Thymus (tissue), 11 donors: ENCODE data around the gene SNCB. TPM values are rescaled to one million over a fixed set of nuclear protein-coding genes. Genes with fewer than 3 reads are reported as not detected.

ENCODE experiments used
- DNase-seq, 9 donors: peaks; one replicate each; pipeline ENCODE4 v3.0.0-alpha.2; 2013; ENCODE audit warnings: low spot score in 9 of 9, low read depth in 6 of 9, missing footprints in 1 of 9
- H3K27ac ChIP-seq, 2 donors: one replicate each; pipeline ENCODE4 v1.5.1; 2013; ENCODE audit warnings: control low read depth in 1 of 2, low read depth in 1 of 2, low read length in 1 of 2, mild to moderate bottlenecking in 1 of 2, moderate library complexity in 1 of 2
- H3K27me3 ChIP-seq, 2 donors: one replicate each; pipeline ENCODE4 v1.5.1; 2013; ENCODE audit warnings: low read length in 1 of 2; ENCODE audit not compliant: control insufficient read depth in 2 of 2, insufficient read depth in 1 of 2
- H3K36me3 ChIP-seq, 2 donors: one replicate each; pipeline ENCODE4 v1.5.1; 2013; ENCODE audit warnings: low read length in 1 of 2, mild to moderate bottlenecking in 1 of 2, moderate library complexity in 1 of 2; ENCODE audit not compliant: control insufficient read depth in 2 of 2, insufficient read depth in 2 of 2
- H3K4me1 ChIP-seq, 2 donors: one replicate each; pipeline ENCODE4 v1.5.1; 2013; ENCODE audit warnings: low read length in 2 of 2; ENCODE audit not compliant: control insufficient read depth in 2 of 2, insufficient read depth in 2 of 2
- H3K4me3 ChIP-seq, 2 donors: one replicate each; pipeline ENCODE4 v1.5.1; 2013; ENCODE audit warnings: low read length in 2 of 2, control low read depth in 1 of 2, mild to moderate bottlenecking in 1 of 2
- H3K9me3 ChIP-seq, 2 donors: one replicate each; pipeline ENCODE4 v1.5.1; 2013; ENCODE audit warnings: low read length in 1 of 2, mild to moderate bottlenecking in 1 of 2; ENCODE audit not compliant: control insufficient read depth in 2 of 2, insufficient read depth in 1 of 2
- WGBS: extraction: QIAGEN DNeasy Blood & Tissue Kit; methylation state at CpG from one replicate; pipeline ENCODE4 v1.1.7; 2013; 5-methylcytosine and 5-hydroxymethylcytosine counted together
- polyA plus RNA-seq: library from polyadenylated mRNA; stranded (reverse); fragments of 200-250 nt; gene quantifications from one replicate; pipeline ENCODE4 v1.2.3, GENCODE V29; 2013
- total RNA-seq: library from RNA; stranded (reverse); fragments of 120-200 nt; gene quantifications from one replicate; pipeline ENCODE4 v1.2.4, GENCODE V29; 2013
- donor health status: healthy.

The SNCB gene
- total and polyA plus RNA-seq, 2 donors = 0.05 to 0.21 TPM

DNA sequence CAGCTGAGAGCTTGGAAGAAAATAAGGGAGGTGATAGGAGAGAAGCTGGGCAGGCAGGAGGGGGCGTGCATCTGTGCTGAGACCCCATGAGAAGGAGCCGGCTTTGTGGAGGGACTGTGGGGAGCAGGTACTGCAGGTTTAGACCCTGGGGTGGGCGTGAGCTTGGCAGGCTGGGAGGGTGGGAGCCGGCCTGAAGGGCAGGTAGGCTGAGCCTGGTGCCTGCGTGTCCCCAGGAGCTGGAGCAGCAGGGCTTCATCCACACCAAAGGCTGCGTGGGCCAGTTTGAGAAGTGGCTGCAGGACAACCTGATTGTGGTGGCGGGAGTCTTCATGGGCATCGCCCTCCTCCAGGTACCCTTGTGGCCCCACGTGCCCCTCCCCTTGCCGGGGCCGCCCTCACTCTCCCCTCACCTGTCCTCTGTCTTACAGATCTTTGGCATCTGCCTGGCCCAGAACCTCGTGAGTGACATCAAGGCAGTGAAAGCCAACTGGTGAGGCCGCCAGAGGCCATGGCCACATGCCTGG is 26.2 kb upstream of the SNCB start:
- DNase-seq = no peak
- Histone ChIP-seq H3K4me3 (no peak overlapping the region), H3K27ac (no peak overlapping the region), H3K27me3 (no peaks in the 10 kb centered on the region), H3K4me1 (peaks cover 9 to 40% of the 10 kb centered on the region in 2 donors), H3K9me3 (peaks cover 0 to 4% of the 10 kb centered on the region in 2 donors), H3K36me3 (peaks cover 0 to 8% of the 10 kb centered on the region in 2 donors)
- WGBS = 97% methylated on average over 13 of the region's 13 CpGs

DNA sequence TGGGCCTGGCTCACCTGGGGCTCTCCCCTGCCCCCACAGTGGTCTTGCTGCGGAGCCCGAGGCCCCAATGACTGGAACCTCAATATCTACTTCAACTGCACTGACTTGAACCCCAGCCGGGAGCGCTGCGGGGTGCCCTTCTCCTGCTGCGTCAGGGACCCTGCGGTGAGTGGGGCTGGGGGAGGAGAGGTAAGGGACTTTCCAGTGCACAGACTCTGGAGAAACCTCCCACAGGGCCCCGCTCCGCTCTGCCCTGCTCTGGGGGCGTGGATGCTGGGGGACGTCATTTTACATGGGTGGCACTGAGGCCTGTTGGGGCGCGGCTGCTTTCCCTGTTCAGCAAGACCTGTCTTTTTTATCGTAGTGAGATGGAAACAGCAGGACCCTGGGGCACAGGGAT is 24.5 kb upstream of the SNCB start:
- Histone ChIP-seq H3K27me3 (no peaks in the 10 kb centered on the region), H3K36me3 (peaks cover 0 to 8% of the 10 kb centered on the region in 2 donors), H3K9me3 (peaks cover 0 to 4% of the 10 kb centered on the region in 2 donors), H3K4me1 (peaks cover 9 to 36% of the 10 kb centered on the region in 2 donors), H3K27ac (no peak overlapping the region), H3K4me3 (no peak overlapping the region)
- 97% methylated on average over 14 of the region's 14 CpGs for WGBS
- DNase-seq = no peak

GRCh38 chr5:176653401-176654385 is 23.4 kb upstream of the SNCB start:
- peaks cover 6 to 32% of the 10 kb centered on the region in 2 donors for H3K4me1 ChIP-seq
- no peak overlapping the region for H3K27ac ChIP-seq
- H3K36me3 ChIP-seq = peaks cover 0 to 8% of the 10 kb centered on the region in 2 donors
- no peaks in the 10 kb centered on the region for H3K27me3 ChIP-seq
- peaks cover 0 to 4% of the 10 kb centered on the region in 2 donors for H3K9me3 ChIP-seq
- peak in 1 of 9 donors; percentile 16 for DNase-seq
- 89% methylated on average over 18 of the region's 18 CpGs for WGBS
- no peak overlapping the region for H3K4me3 ChIP-seq

DNA sequence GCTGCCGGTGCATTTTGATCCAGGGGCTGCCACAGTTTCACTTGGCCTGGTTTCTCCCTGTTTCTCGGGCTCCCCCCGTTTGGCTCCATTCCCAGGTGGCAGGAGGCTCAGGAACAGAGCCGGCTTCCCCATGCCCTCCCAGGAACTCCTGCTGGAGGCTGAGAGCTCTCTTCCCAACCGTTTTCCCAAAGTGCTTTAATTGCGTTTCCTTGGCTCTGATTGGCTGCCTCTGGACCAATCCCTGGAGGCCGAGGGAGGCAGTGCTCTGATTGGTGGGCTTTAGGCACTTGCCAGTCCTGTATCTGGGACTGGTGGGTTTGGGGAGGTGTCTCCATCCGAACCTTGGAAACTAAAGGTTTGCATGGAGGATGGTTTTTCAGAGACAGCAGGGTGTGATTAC is 21.8 kb upstream of the SNCB start:
- H3K9me3 ChIP-seq = no peaks in the 10 kb centered on the region
- H3K4me1 ChIP-seq = peaks cover 4 to 38% of the 10 kb centered on the region in 2 donors
- H3K36me3 ChIP-seq = peaks cover 0 to 8% of the 10 kb centered on the region in 2 donors
- WGBS = 95% methylated on average over 8 of the region's 8 CpGs
- no peaks in the 10 kb centered on the region for H3K27me3 ChIP-seq
- no peak for DNase-seq
- no peak overlapping the region for H3K27ac ChIP-seq
- H3K4me3 ChIP-seq = no peak overlapping the region

DNA sequence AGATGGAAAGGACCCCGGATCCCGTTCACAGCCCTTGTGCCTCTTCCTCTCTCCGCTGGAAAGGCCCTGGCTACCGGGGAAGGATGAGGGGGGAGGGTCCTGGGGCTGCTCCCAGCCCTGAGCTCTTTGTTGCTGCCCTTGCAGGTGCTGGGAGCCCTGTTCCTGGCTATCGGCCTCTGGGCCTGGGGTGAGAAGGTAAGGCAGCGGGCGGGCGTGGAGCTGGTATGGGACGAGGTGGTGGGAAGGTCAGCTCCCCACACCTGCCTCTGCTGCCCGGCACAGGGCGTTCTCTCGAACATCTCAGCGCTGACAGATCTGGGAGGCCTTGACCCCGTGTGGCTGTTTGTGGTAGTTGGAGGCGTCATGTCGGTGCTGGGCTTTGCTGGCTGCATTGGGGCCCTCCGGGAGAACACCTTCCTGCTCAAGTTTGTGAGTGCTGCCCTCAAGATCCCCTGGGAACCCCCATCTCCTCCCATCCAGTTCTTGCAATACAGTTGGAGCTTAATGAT is 21.2 kb upstream of the SNCB start:
- peaks cover 4 to 42% of the 10 kb centered on the region in 2 donors for H3K4me1 ChIP-seq
- no peak overlapping the region for H3K27ac ChIP-seq
- no peaks in the 10 kb centered on the region for H3K9me3 ChIP-seq
- WGBS = 96% methylated on average over 17 of the region's 17 CpGs
- H3K36me3 ChIP-seq = peaks cover 0 to 4% of the 10 kb centered on the region in 2 donors
- DNase-seq = no peak
- H3K4me3 ChIP-seq = no peak overlapping the region
- H3K27me3 ChIP-seq = no peaks in the 10 kb centered on the region

DNA sequence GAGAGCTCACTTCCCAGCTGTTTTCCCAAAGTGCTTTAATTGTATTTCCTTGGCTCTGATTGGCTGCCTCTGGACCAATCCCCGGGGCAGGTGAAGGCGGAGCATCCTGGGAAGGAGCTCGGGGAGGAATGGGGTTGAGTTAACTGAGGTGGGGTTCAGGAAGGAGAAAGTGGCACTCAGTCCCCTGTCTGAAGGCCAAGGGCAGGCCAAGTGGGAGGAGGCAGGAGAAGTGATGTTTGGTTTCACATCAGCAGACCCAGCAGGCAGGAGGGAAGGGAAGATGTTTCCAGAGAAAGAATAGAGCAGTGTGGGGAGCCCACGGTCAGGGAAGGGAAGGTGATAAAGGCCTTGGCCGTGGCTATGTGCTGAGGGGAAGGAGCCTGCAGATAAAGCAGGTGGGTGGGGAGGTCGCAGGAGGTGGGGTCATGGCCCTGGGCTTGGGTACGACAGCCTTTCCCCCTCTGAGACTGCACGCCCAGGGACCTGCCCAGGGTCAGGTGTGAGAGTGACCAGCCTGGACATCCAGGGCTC is 20.1 kb upstream of the SNCB start:
- DNase-seq = no peak
- Histone ChIP-seq H3K4me3 (no peak overlapping the region), H3K27ac (no peak overlapping the region), H3K36me3 (peaks cover 0 to 4% of the 10 kb centered on the region in 2 donors), H3K9me3 (no peaks in the 10 kb centered on the region), H3K4me1 (peaks cover 4 to 43% of the 10 kb centered on the region in 2 donors), H3K27me3 (no peaks in the 10 kb centered on the region)
- WGBS = 93% methylated on average over 8 of the region's 8 CpGs

GRCh38 chr5:176648474-176649194 is 18.3 kb upstream of the SNCB start:
- DNase-seq = no peak
- H3K4me1 ChIP-seq = peaks cover 4 to 34% of the 10 kb centered on the region in 2 donors
- 75% methylated on average over 15 of the region's 15 CpGs for WGBS
- no peak overlapping the region for H3K27ac ChIP-seq
- no peaks in the 10 kb centered on the region for H3K9me3 ChIP-seq
- peaks cover 0 to 3% of the 10 kb centered on the region in 2 donors for H3K27me3 ChIP-seq
- H3K36me3 ChIP-seq = no peaks in the 10 kb centered on the region
- no peak overlapping the region for H3K4me3 ChIP-seq

- DNase-seq = no peak
- H3K4me1 ChIP-seq = peaks cover 4 to 28% of the 10 kb centered on the region in 2 donors
Observed at GRCh38 chr5:176647843-176648473, 17.6 kb upstream of the SNCB start.

More at GRCh38 chr5:176647843-176648473, 17.6 kb upstream of the SNCB start:
- Histone ChIP-seq H3K27me3 (peaks cover 0 to 5% of the 10 kb centered on the region in 2 donors), H3K36me3 (no peaks in the 10 kb centered on the region), H3K9me3 (no peaks in the 10 kb centered on the region), H3K4me3 (peak overlapping the region; percentile 44 to 61), H3K27ac (no peak overlapping the region)
- WGBS = 47% methylated on average over 20 of the region's 20 CpGs
